H54 (cell line): ENCODE results near the gene CHGA.

Experiments used
- DNase-seq: peaks from one replicate; pipeline ENCODE4 v3.0.0; 2011; ENCODE audit warnings: low spot score, mixed read lengths; ENCODE audit not compliant: insufficient read length
- FAIRE-seq: peaks from 3 replicates; lab custom pipeline; 2011; peaks lifted over from hg19 to GRCh38; lab: Jason Lieb, UNC
- POLR2A ChIP-seq: IDR thresholded peaks from 2 replicates; pipeline ENCODE4 v1.6.1; 2011; ENCODE audit warnings: low read depth, mild to moderate bottlenecking, low read length

Gene CHGA

DNA sequence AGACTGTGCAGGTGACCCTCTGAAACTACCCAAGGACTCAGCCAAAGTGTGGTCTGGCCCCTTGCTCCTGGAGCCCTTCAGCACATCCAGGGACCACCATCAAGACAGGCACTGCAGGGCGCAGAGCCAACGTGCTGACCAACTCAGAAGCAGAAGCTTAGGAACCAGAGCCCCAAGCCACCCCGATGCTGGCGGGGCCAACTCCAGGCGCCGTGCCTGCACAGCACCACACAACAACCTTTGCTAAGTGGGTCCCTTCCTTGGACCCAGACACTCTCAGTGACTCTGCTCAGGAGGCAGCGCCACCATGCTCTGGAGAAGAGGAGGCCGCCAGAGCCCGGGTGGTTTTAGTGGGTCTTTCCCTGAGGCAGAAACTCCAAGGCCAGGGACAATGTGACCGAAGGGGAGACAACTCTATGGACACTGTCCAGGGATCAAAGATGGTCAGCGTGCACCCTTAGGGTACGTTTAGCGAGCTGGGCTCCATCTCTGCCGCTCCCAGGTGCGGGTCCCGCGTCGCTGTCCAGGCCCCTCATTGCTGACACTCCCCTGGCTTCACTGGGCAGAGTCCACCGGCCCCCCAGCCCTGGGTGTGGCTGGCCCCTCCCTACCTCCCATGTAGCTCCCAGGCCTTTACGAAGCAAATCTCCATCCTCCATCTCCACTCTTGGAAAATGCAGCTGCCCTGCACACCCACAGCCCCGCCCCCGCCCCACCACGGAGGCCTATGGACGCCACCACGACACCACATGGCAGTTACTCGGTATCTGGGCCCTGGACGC, 16.1 kb downstream of the CHGA start:
- TF ChIP-seq POLR2A = no peak
- FAIRE-seq = no peak
- no peak for DNase-seq

DNA sequence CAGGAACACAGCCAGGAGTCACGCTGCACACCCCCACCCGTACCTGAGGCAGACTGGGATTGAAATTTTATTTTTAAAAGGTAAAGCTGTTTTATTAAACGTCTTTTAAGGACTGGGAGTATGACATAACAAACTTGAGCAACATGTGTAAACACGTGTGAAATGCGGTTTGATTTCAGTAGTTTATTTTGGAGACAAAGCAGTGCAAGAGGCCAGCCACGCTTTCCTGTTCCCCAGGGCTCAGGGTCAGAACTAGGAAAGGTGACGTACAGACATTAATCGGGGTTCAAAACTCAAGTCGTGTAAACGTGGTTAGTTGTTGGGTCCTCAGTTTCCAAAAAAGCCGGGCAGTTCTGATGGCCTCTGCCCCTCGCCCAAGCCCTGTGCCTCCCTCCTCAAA, 16.7 kb downstream of the CHGA start:
- DNase-seq (no peak), FAIRE-seq (no peak)
- no peak for TF ChIP-seq POLR2A

DNA sequence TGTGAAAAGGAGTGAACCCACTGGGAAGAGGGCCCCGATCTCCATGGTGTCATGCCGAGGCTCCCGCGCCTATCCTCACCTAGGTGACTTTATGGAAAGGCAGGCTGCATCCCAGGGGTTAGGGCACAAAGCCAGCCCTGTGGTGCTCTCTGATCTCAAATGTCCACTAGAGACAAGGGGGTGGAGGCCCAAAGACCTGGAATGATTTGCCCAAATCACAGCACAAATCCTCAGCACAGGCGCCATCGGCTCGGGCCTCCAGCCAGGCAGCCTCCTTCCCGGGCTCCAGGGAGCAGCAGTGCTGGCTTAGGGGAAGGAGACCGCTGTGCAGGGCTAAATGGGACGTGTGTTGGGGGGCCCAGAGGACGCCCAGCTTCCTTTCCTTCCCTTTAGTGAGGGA, 17.6 kb downstream of the CHGA start:
- no peak for DNase-seq
- TF ChIP-seq POLR2A = no peak
- no peak for FAIRE-seq

DNA sequence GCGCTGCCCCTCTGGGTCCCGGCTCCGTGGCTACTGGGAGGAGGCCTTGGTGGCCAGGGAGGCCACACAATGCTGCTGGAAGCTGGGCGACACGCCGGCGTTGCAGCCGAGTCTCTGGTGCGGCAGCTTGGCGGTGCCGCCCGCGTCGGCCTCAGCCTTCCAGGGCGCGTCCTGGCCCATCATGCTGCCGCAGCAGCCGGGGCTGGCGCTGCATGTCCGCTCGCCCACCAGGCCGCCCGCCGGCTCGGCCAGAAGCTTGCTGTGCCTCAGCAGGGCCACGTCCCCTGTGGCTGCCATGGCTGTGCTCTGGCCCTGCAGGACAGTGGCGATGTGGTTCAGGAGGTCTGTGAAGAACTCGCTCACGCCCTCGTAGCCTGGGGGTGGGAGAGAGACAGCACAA, 18.6 kb downstream of the CHGA start:
- no peak for TF ChIP-seq POLR2A
- FAIRE-seq (no peak), DNase-seq (no peak)

DNA sequence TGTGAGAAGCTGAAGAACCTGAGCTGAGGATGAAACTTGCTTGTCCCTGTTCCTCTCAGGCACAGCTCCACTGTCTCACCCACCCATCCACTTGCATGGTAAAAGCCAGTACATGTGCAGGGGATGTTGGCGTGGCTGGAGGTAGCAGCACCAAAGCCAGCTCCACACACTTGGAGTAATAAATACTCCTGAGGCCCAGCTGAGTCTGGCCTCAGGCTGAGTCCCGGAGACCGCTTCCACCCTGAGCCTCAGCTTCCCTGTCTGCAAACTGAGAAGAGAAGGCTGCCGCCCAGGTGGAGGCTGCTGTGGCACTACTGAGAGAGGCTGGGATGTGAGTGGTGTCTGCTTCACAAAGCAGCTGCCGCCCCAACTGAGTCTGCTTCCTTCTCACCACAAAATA, 19.2 kb downstream of the CHGA start:
- FAIRE-seq (no peak), DNase-seq (no peak)
- TF ChIP-seq POLR2A = no peak

DNA sequence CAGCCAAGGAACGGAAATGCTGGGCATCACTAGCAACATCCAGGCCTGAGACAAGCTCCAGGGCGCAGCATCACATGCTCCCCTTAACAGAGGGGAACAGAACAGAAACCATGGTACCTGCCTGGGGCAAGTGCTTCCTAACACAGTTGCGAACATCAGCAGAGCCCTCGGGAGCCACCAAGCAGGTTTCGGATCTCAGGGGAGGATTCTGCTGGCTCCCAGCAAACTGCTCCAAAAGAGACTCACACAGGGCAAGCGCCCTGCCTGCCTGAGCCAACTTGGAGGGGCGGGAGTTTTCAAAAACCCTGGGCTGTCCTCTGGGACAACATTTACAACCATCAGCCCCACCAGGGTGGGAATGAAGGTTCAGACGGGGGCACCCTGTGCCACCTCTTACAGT, 19.6 kb downstream of the CHGA start:
- no peak for FAIRE-seq
- TF ChIP-seq POLR2A = no peak
- DNase-seq = no peak

DNA sequence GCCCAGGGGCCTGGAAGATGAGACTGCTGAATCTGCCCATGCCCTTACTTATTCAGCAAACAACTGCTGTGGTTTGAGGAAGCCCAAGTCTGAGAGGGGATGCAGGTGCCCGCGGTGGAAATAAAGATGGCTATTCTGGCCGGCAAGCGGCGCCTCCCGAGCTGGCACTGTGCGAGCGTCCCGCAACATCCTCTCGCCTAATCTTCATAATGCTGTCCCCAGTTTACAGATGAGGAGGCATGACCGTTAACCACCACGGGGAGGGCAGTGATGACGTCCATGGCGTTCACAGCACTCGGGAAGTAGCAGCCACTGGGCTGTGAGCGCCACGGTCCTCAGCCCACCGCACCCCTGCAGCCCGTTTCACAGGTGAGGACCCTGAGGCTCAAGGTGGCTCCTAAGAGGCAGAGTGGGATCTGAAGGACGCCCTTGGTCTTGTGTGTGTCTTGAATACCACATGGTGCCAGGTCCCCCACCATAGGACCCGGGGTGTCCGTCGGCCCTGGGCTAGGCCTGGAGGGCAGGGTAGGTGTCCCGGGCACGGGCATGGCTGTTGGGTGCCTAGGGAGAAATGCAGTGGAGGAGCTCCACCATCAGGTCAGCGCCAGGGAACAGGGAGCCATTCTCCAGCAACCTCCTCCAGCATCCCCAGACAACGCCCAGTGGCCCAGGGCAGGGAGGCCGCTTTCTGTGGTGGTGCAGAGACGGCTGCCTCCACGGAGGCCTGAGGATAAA, 20.2 kb downstream of the CHGA start:
- DNase-seq = no peak
- FAIRE-seq = no peak
- no peak for TF ChIP-seq POLR2A

DNA sequence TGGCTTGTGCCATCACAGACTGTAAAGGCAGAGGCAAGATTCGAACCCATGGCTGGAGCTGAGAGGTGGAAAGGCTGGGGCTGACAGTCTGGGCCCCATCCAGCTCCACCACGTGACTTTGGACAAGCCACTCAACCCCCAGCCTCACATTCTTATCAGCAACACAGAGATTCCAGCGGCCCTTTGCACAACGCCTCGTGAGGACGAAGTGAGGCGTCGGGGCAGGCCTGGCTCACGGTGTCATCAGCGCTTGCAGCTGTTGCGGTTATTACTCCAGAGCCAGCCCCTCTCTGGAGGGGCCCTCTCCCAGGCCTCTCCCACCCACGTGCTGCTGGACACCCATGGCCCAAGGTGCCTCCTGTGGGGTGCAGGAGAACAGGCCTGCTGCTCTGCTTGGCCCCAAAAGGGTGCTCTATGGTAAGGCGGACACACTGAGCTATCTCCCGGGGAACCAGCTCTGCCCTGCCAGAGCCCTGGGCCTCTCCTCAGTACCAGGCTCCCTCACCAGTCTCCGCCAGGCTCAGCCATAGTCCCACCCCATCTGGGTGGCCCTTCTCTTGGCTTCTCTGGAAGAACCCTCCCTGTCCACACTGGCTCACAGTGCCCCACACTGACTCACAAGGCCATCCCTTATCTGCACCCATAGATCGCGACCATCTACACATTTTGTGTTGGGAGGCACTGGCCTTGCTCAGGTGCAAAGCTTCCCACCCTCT, 21.1 kb downstream of the CHGA start:
- FAIRE-seq = no peak
- DNase-seq = no peak
- no peak for TF ChIP-seq POLR2A

DNA sequence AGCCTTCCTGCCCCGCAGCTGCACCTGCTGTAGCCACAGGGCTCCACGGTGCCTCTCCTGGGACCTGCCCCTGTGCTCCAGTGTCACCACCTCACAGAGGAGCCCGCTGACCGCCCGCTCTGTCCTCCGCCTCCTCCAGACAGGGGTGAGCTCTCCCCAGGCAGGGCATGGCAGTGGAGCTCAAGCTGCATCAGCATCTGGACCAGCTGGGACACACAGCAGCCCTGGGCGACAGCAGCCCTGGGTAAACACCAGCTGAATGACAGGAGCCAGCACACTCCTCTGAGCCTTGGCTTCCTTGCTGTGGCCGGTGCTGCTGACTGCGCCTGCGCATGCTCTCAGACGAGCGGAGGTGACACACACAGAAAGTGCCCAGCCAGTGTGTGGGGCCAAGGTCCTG, 22.0 kb downstream of the CHGA start:
- DNase-seq (no peak), FAIRE-seq (no peak)
- TF ChIP-seq POLR2A = no peak

DNA sequence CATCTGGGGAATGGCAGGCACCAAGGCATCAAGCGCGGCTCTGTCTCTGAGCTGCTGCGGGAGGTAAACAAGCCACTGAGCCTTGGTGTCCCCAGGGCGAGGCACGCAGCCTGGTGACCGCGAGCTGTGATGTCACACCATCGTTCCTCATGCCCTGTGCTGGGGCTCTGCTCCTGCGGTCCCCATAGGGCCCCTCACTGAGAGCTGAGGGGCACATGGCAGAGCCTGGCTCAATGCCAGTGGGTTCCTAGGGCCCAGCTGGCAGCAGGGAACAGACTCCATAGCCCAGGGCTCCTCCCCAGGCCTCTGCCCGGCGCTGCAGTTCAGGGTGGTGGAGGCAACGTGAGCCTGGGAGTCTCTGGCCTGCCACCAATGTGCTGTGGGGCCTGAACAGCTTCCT, 22.6 kb downstream of the CHGA start:
- no peak for DNase-seq
- no peak for FAIRE-seq
- no peak for TF ChIP-seq POLR2A

DNA sequence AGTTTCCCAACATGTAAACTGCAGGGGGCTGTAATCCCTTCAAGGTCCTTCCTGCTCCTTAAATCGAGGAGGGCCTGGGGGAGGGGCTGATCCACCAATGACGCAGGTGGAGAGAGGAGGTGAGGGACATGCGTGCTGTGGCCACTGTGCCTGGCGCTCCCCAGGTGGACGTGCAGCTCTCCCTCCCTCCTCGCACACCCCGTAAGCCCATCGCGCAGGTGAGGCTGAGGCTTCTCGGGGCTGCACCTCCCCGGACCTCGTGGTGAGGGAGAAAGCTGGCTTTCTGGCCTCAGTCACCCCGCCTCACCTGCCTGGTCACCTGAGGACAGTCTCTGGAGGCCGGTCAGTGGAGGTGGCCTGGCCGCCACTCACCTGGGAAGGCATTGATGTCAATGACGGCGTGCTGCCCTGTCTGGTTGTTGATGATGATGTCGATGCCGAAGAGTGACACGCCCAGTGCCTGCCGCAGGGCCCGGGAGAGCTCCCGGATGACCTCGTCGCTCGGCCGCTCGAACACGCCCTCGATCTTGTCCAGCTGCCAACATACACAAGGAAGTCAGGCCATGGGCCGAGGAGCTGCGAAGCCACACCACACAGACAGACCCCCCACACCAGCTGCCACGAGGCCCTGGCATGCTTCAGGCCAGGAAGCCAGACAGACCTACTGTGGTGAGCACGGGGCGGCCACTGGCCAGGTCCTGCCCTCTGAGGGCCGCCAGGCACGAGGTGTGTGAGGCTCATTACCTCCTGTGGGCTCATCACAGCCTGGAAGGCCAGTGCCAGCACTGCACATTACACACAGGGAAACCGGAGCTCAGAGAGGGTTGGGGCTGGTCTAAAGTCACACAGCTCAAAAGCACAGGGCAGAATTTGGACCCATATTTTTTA, 23.3 kb downstream of the CHGA start:
- FAIRE-seq (no peak), DNase-seq (peak; percentile 82)
- no peak for TF ChIP-seq POLR2A

DNA sequence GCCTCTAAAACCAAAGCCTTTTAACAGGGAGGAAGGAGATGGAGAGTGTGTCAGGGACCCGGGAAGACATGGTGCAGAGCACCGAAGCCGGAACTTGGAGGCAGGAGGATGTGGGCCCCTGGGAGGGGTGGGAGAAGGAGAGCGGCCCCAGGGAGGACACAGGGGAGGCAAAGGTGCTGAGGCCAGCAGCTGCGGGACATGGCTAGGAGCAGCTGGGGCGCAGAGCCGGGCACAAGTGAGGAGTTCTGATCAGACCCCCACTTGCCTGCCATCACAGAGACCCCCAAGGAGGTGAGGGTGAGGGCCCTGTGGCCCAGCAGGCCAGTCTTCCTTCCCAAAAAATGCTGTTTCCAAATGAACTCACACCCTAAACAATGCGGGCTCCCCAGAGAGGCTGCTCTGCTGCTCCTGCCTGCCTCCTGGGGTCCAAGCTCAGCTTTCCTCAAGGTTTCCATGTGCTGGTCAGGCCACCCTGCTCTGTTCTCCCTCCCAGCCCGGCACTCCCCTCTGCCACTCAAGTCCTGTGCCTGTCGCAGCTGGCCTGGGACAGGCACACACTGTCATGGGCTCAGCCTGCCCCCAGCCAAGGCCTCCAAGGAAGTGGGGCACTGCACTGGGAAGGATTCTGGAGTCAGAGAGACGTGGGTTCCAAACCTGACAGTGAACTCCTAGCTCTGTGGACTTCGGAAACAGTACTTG, 24.0 kb downstream of the CHGA start:
- DNase-seq (no peak), FAIRE-seq (no peak)
- TF ChIP-seq POLR2A = no peak

DNA sequence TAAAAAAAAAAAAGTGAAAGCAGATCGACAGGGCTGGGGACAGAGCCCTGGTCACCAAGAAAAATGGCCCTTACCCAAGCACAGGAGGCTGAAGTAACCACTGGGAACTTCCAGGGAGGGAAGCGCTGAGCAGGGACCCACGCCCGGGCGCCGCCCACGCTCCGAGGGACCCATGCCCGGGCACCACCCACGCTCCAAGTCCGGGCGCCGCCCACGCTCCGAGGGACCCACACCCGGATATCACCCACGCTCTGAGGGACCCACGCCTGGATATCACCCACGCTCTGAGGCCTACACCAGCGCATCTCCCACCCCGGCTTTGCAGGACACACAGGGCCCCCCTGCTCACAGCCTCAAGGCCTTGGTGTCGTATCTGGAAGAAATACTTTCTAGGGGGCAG, 25.7 kb downstream of the CHGA start:
- DNase-seq = no peak
- no peak for TF ChIP-seq POLR2A
- FAIRE-seq = no peak
